ENCODE results near the gene PRKAG2. TPM values are rescaled to one million over a fixed set of nuclear protein-coding genes. Genes with fewer than 3 reads are reported as not detected.

The PRKAG2 gene
- total RNA-seq, 1 experiment from 2014 or later = 23.9 TPM

DNA sequence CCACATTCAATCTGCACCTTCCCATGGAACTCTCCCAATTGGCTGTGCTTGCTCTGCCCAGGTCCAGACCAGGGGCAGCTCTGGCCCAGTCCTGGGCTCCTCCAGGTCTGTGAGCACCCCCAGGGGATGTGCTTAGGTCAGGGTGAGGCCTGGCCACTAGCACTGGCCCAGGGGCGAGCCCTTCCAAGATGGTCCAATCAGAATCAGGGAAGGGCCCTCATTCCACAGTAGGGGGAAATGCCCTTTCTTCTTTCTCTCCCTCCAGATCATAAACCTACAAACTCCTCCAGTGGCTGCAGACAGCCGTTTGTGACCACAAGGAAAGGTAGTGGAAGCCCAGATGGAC, 157.0 kb downstream of the PRKAG2 start:
- no peaks in the 10 kb centered on the region for H3K79me2 ChIP-seq (ENCODE audit: low read length)
- no peak overlapping the region for H3K4me2 ChIP-seq (ENCODE audit: low read length)
- H3K36me3 ChIP-seq (ENCODE audit: low read depth, low read length) = no peaks in the 10 kb centered on the region
- H3K27ac ChIP-seq (ENCODE audit: low read length) = no peak overlapping the region
- H3K9me3 ChIP-seq (ENCODE audit: low read length) = no peaks in the 10 kb centered on the region
- H3F3A ChIP-seq (ENCODE audit: low read length, unreplicated experiment) = no peaks in the 10 kb centered on the region
- BruUV-seq (replicated peaks) = no TSS peak
- no peaks in the 10 kb centered on the region for H4K20me1 ChIP-seq (ENCODE audit: low read length)
- no peak overlapping the region for H3K9ac ChIP-seq (ENCODE audit: low read length)
- DNase-seq (no peak), ATAC-seq (no peak)
- no peak overlapping the region for H3K4me3 ChIP-seq (ENCODE audit: low read length)
- POLR2A ChIA-PET (ENCODE audit: unreplicated experiment) = no interaction called here
- no peak overlapping the region for H2AFZ ChIP-seq (ENCODE audit: low read length)
- CTCF ChIA-PET = no interaction called here
- no peaks in the 10 kb centered on the region for H3K27me3 ChIP-seq (ENCODE audit: low read length)
- intact Hi-C loops (cut with micrococcal nuclease) = no loop called here
- no peaks in the 10 kb centered on the region for H3K4me1 ChIP-seq (ENCODE audit: insufficient read depth, low read length)
- TF ChIP-seq EZH2phosphoT487 (IDR thresholded peaks at IDR 0.05; ENCODE audit: borderline replicate concordance, low read length) = no peak
- no peak for TF ChIP-seq EZH2 (IDR thresholded peaks at IDR 0.05; ENCODE audit: low read length, unreplicated experiment)
- TF ChIP-seq, protein P1, sequence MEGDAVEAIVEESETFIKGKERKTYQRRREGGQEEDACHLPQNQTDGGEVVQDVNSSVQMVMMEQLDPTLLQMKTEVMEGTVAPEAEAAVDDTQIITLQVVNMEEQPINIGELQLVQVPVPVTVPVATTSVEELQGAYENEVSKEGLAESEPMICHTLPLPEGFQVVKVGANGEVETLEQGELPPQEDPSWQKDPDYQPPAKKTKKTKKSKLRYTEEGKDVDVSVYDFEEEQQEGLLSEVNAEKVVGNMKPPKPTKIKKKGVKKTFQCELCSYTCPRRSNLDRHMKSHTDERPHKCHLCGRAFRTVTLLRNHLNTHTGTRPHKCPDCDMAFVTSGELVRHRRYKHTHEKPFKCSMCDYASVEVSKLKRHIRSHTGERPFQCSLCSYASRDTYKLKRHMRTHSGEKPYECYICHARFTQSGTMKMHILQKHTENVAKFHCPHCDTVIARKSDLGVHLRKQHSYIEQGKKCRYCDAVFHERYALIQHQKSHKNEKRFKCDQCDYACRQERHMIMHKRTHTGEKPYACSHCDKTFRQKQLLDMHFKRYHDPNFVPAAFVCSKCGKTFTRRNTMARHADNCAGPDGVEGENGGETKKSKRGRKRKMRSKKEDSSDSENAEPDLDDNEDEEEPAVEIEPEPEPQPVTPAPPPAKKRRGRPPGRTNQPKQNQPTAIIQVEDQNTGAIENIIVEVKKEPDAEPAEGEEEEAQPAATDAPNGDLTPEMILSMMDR (conservative IDR thresholded peaks at IDR 0.05; ENCODE audit: low read depth, low read length) = no peak
- no peaks in the 10 kb centered on the region for H3K9me2 ChIP-seq (replicated peaks; ENCODE audit: low read length)

DNA sequence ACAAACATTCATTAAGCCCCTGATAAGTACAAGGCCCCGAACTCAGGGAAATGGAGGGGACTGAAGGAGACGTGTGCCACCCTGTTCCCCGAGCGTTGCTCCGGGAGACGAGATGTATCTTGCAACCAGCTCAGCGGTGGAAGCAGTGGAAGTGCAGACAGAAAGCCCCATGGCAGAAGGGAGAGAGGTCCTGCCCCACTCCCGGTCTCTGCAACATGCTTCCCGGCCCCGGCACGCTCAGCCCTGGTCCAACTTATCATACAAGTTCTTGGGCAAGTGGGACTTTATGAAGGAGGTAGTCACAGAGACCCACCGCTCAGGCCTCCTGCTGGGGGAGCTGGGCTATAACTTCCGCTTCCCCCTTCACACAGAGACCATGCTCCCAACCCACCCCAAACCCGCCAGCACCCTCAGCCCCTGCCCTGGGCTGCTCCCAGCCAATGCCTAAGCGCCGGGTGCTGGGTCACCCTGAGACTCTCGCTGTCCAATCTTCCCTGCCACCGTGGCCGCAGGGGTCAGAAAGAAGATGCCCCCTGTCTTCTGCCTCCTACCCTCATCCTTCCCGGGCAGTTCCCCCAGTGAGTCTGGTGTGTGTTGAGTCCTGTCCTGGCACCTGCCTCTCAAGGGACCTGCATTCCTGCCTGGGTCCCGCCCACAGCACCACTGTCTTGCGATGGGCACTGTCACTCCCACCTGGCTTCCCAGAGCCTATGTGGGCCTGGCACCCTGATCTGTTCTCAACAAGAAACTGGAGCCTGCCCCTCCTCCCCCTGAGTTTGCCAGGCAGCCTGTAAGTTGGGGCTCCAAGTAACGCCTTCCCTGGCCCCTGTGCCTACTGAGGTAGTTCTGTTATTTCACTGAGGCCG, 157.7 kb downstream of the PRKAG2 start:
- POLR2A ChIA-PET (ENCODE audit: unreplicated experiment) = no interaction called here
- Histone ChIP-seq H3K9me3 (ENCODE audit: low read length) (no peaks in the 10 kb centered on the region), H3K27ac (ENCODE audit: low read length) (no peak overlapping the region), H3K4me2 (ENCODE audit: low read length) (no peak overlapping the region), H3K9ac (ENCODE audit: low read length) (no peak overlapping the region), H3F3A (ENCODE audit: low read length, unreplicated experiment) (no peaks in the 10 kb centered on the region), H3K4me3 (ENCODE audit: low read length) (no peak overlapping the region), H4K20me1 (ENCODE audit: low read length) (no peaks in the 10 kb centered on the region), H3K4me1 (ENCODE audit: insufficient read depth, low read length) (no peaks in the 10 kb centered on the region), H3K79me2 (ENCODE audit: low read length) (no peaks in the 10 kb centered on the region), H3K36me3 (ENCODE audit: low read depth, low read length) (no peaks in the 10 kb centered on the region), H3K9me2 (replicated peaks; ENCODE audit: low read length) (no peaks in the 10 kb centered on the region), H3K27me3 (ENCODE audit: low read length) (no peaks in the 10 kb centered on the region), H2AFZ (ENCODE audit: low read length) (no peak overlapping the region)
- CTCF ChIA-PET = no interaction called here
- no peak for ATAC-seq
- no peak for DNase-seq
- intact Hi-C loops (cut with micrococcal nuclease) = no loop called here
- TF ChIP-seq, protein P1 (conservative IDR thresholded peaks at IDR 0.05; ENCODE audit: low read depth, low read length) = no peak
- TF ChIP-seq EZH2 (IDR thresholded peaks at IDR 0.05; ENCODE audit: low read length, unreplicated experiment) (no peak), EZH2phosphoT487 (IDR thresholded peaks at IDR 0.05; ENCODE audit: borderline replicate concordance, low read length) (no peak)
- no TSS peak for BruUV-seq (replicated peaks)

DNA sequence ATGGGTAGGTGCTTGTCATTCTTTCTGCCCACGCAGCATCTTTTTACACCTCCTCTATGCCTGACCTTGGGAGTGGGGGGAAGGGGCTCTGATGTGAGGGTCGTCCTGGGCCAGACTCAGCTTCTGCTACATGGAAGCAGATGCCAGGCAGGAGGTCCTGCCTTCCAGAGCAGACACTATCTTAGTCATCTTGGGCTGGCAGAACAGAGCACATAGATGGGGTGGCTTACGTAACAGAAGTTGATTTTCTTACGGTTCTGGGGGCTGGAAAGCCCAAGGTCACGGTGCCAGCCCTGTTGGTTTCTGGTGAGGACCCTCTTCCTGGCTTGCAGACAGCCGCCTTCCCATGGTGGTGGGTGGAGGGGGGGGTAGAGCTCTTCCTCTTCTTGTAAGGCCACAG, 159.0 kb downstream of the PRKAG2 start:
- no peaks in the 10 kb centered on the region for H3K27me3 ChIP-seq (ENCODE audit: low read length)
- H3K4me1 ChIP-seq (ENCODE audit: insufficient read depth, low read length) = no peaks in the 10 kb centered on the region
- H3K27ac ChIP-seq (ENCODE audit: low read length) = no peak overlapping the region
- no peaks in the 10 kb centered on the region for H4K20me1 ChIP-seq (ENCODE audit: low read length)
- no peak overlapping the region for H3K4me3 ChIP-seq (ENCODE audit: low read length)
- H3K9ac ChIP-seq (ENCODE audit: low read length) = no peak overlapping the region
- H3K4me2 ChIP-seq (ENCODE audit: low read length) = no peak overlapping the region
- DNase-seq (no peak), ATAC-seq (no peak)
- ChIA-PET POLR2A (ENCODE audit: unreplicated experiment) (no interaction called here), CTCF (no interaction called here)
- H3K9me2 ChIP-seq (replicated peaks; ENCODE audit: low read length) = no peaks in the 10 kb centered on the region
- H2AFZ ChIP-seq (ENCODE audit: low read length) = no peak overlapping the region
- intact Hi-C loops (cut with micrococcal nuclease) = no loop called here
- no TSS peak for BruUV-seq (replicated peaks)
- no peaks in the 10 kb centered on the region for H3K36me3 ChIP-seq (ENCODE audit: low read depth, low read length)
- no peaks in the 10 kb centered on the region for H3K9me3 ChIP-seq (ENCODE audit: low read length)
- TF ChIP-seq, protein P1 (conservative IDR thresholded peaks at IDR 0.05; ENCODE audit: low read depth, low read length) = no peak
- TF ChIP-seq EZH2phosphoT487 (IDR thresholded peaks at IDR 0.05; ENCODE audit: borderline replicate concordance, low read length) = no peak
- no peak for TF ChIP-seq EZH2 (IDR thresholded peaks at IDR 0.05; ENCODE audit: low read length, unreplicated experiment)
- H3K79me2 ChIP-seq (ENCODE audit: low read length) = no peaks in the 10 kb centered on the region
- H3F3A ChIP-seq (ENCODE audit: low read length, unreplicated experiment) = no peaks in the 10 kb centered on the region

All from PC-3 (cell line).